ENCODE data around the gene SLC4A1AP.
"Not testable (repeated sequence)": the region's sequence is repeated elsewhere in the genome, so short reads cannot be mapped to it uniquely, and the experiment has no call there.

The SLC4A1AP gene, protein sequence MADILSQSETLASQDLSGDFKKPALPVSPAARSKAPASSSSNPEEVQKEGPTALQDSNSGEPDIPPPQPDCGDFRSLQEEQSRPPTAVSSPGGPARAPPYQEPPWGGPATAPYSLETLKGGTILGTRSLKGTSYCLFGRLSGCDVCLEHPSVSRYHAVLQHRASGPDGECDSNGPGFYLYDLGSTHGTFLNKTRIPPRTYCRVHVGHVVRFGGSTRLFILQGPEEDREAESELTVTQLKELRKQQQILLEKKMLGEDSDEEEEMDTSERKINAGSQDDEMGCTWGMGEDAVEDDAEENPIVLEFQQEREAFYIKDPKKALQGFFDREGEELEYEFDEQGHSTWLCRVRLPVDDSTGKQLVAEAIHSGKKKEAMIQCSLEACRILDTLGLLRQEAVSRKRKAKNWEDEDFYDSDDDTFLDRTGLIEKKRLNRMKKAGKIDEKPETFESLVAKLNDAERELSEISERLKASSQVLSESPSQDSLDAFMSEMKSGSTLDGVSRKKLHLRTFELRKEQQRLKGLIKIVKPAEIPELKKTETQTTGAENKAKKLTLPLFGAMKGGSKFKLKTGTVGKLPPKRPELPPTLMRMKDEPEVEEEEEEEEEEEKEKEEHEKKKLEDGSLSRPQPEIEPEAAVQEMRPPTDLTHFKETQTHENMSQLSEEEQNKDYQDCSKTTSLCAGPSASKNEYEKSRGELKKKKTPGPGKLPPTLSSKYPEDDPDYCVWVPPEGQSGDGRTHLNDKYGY

GRCh38 chr2:27663285-27664153 lies at the start of gene SLC4A1AP, which contains the start of gene SUPT7L:
Gene SLC4A1AP, plus strand, starts transcription at chr2:27663889. Its CDS starts 26 bp downstream, at chr2:27663915.
Gene SUPT7L, minus strand, starts transcription at chr2:27663614. Its CDS starts 1,422 bp downstream, at chr2:27662192.
- peak; percentile 94 for DNase-seq

DNA sequence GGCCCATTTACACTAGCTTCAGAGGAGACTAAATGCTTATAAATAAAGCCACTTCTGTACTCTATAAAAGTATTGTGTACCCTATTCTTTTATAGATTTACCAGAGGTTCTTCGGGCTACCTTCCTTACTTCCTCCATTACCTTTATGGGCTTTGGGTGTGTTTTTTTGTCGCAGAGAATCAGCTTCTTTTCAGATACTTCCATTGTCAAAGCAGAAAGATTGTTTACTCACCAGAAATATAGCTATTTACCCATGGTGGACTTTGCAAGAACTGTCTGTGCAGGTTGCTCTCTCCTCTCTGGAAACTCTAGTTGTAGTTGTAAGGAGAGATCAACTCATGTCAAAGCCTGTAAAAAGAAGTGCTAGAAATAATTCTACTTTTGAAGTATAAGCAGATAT lies 49.7 kb upstream of the SLC4A1AP start:
- no peak for DNase-seq

DNA sequence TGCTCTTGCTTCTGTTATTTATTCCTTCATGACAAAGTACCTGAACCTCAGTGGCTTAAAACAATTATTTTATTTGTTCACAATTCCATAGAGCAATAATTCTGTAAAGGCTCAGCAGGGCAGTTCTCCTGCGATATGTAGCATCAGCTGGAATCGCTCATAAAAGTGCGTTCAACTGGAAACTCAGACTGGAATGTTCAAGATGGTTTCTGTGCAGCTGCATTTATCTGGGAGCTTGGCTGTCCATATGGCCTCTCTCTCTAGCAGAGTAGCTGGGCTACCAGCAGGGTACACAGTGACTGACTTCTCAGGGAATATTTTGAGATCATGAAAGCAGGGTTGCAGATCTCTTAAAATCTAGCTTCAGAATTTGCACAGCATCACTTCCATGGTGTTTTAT lies 48.4 kb upstream of the SLC4A1AP start:
- DNase-seq, result no peak

DNA sequence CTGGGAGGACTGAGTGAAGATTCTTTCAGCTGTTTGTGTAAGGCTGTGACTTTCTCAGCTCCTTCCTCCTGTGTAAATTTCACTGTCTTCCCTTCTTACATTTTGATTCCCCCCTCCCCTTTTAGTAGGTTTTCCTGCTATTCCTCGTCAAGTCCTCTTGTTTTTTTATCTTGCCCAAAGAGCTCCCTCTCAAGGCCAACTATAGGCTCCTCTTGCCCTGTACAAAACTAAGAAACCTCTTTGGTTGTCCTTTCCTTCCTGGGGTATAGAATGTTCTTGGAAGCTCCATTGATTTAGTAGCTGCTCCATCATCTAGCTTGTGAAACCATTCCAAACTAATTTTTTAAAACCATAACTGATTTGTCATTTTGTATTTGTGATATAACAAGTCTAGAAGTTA lies 42.2 kb upstream of the SLC4A1AP start:
- DNase-seq, result no peak

DNA sequence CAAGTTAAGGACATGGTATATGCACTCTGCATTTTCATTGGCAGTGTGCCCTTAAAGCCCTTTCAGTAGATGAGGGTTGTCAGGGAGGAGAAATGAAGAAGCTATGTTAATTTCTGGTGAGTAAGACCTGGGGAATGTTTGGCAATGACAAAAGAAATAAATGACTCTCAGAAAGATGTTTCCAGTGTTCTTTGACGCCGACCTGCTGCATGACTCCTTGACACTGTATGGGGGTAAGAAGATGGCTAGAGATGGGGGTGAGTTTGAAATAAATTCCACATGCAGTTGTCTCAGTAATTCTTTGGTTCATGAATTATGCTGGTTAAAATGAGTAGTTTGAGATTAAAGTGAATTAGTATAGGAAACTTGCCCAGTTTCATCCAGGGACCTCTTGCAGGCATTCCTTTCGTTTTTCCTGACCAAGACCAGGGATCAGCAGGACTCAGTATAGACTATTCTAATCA lies 40.7 kb upstream of the SLC4A1AP start:
- DNase-seq, result no peak

DNA sequence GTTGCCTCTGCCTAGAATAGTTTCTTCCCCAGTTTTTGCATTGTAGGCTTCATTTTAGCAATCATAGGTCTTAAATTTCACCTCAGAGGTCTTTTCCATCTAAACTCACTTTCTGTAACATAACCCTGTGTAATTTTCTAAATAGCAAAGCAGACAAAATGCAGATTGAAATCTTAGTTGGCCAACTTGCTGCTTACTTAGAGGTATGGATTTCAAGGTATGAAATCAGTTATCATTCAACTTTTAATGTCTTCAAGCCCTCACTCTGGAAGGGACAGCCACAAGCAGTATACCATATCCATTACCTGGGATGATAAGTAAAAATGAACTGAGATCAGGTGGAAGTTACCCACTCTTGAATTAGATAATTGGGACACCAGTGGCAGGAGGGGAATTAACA lies 38.7 kb upstream of the SLC4A1AP start:
- no peak for DNase-seq

- not testable (repeated sequence) for DNase-seq
Observed at GRCh38 chr2:27626323-27626722, 37.4 kb upstream of the SLC4A1AP start.

DNA sequence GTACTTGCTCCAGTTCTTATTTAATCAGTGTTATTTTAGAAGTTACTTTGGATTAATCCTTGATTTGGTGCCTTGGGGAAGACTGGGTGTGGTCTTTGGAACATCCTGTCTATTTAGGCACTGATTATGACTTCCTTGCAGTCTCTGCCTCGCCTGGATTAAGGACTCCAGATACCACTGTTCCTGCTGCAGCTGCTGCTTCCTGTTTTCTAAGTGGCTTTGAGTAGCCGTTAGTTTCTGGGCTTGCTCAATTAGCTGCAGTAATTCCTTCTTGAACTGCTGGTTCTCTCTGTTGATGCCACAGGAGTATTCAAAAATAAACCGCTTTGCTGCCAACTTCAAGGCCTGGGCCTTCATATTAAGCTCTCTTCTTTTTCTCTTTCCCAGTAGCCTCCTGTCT lies 36.8 kb upstream of the SLC4A1AP start:
- not testable (repeated sequence) for DNase-seq

DNA sequence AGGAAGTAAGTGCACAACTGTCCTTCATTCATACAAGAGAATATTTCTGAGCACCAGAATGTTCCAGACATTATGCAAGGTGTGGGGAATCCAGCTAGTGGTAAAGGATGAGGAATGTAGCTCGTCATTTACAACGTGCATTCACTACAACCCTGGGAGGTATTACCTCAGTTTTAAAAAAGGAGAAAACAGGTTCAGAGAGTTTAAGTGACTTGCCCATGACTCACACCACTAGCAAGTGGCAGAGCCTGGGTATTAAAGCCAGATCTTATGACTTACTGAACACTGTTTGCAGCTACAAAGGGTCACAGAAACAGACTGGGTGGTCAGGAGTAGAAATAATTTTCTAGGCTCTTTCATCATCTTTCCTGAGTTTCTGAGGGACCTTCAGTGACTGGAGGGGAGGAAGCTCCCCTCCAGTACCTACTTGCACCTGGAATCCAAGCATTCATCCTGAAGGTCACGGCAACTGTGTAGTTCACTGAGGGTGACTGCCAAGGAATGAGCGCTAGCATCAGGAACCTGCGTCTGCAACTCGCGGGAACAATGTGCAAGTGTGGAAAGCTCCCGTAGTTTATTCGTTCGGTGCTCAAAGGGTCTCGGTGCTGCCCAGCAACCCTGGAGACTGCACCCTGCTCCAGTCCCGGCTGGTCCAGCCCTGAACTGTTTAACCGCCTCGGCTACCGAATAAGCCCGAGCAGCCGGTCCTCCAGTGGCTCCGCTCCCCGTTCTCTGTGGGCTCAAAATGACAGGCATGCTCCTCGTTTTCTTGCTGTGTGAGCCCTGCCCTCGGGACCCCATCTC lies 35.5 kb upstream of the SLC4A1AP start:
- DNase-seq, result no peak

GRCh38 chr2:27628767-27629709 lies 34.7 kb upstream of the SLC4A1AP start, which contains the start of the genes CCDC121 and GPN1:
Gene CCDC121, minus strand, starts transcription at chr2:27629012. Its CDS starts 1,213 bp downstream, at chr2:27627799.
Gene GPN1, plus strand, starts transcription at chr2:27629050. Its CDS starts 9 bp downstream, at chr2:27629059.
- DNase-seq, result peak; percentile 86

- DNase-seq, result not testable (repeated sequence)
Observed at GRCh38 chr2:27630257-27630656, 33.4 kb upstream of the SLC4A1AP start.

GRCh38 chr2:27634291-27634690 lies 29.4 kb upstream of the SLC4A1AP start:
- DNase-seq, result no peak

DNA sequence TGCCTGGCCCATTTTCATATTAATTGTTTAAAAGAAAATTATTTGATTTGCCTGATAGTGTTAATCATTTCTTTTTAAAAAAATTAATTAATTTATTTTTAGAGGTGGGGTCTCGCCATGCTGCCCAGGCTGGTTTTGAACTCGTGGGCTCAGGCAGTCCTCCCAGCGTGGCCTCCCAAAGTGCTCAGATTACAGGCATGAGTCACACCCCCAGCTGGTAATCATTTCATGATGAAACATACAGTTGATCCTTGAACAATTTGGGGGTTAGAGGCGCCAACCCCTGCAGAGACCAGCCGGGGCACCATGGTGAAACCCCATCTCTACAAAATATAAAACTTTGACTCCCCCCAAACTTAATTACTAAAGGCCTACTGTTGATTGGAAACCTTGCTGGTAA lies 26.9 kb upstream of the SLC4A1AP start:
- DNase-seq, result no peak

GRCh38 chr2:27638037-27638637 lies 25.6 kb upstream of the SLC4A1AP start:
- no peak for DNase-seq

GRCh38 chr2:27638709-27639108 lies 25.0 kb upstream of the SLC4A1AP start:
- no peak for DNase-seq

DNA sequence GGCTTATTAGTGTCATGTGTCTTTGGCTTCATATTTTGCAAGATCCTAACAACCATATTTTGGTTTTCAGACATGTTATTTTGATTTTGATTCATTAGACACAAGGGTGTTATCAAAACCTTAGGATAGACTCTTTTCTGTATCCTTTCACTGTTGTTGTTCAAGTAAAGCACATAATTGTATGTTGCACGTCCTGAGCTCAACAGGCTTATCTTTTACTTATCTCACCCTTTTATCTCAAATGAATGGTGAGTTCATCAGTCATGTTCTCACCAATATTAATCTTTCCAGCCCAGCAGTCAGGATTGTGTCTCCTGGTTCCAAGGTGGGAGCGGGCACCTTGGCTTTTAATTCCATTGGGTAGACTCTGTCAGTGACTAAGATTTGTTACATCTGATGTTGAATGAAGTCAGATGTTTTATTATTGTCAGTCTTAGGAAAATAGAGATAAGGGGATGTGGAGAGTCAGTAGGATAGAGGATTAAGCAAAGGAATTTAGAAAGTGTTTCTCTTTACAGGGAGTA lies 22.9 kb upstream of the SLC4A1AP start:
- no peak for DNase-seq

DNA sequence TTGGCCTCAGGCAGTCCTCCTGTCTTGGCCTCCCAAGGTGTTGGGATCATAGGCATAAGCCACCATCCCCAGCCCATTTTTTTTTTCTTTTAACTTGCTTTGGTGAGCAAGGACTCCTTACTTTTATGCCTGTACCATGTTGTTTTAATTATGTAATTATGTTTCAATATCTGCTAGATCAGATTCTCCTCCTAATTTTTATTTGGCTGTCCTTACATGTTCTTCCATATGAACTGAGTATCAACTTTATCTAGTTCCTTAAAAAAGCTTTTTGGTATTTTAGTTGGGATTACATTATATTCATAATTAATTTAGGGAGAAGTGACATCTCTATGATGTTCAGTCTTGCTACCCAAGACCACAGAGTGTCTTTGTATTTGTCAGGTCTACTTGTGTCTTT lies 18.5 kb upstream of the SLC4A1AP start:
- DNase-seq, result no peak

DNA sequence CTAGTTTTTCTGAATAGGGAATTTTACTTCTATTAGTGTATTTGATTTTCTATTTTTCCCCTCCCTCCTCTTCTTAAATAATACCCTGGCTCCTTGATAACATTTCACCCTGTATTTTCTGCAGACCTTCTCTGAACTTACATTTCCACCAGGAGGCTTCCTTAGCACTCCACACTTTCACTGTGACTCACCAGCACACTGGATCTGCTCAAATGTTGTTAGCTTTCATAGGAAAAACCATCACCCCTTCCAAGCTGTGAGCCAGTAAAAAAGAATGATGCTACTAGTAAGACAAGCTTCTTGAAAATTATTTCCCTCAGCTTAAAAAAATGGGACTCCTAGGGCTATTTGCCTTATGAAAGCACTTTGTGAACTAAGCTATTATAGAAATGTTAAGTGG lies 16.4 kb upstream of the SLC4A1AP start:
- no peak for DNase-seq

- no peak for DNase-seq
Observed at GRCh38 chr2:27647737-27648136, 16.0 kb upstream of the SLC4A1AP start.

DNA sequence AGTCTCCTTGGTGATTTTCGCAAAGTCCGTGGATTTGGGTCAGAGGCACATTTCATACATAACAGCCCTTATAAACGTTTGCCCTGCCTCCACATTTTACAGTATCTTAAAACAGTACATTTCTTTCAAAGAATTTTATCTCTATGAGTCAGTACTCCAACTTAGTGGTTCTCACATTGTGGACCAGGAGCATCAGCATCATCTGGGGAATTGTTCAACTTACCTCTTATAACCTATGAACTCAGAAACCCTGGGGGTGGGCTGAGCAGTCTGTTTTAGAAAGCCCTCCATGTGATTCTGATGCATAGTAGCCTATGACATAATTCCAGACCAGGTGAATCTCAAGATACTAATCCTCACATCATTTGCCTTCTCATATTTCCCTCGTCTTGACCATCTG lies 12.6 kb upstream of the SLC4A1AP start:
- DNase-seq, result no peak
